ENCODE measurements around the gene TLR10. TPM values are rescaled to one million over a fixed set of nuclear protein-coding genes. Genes with fewer than 3 reads are reported as not detected.

Gene TLR10
- total RNA-seq, 4 donors from 2014 or later: under 0.01 to 0.22 TPM; not detected in 2

DNA sequence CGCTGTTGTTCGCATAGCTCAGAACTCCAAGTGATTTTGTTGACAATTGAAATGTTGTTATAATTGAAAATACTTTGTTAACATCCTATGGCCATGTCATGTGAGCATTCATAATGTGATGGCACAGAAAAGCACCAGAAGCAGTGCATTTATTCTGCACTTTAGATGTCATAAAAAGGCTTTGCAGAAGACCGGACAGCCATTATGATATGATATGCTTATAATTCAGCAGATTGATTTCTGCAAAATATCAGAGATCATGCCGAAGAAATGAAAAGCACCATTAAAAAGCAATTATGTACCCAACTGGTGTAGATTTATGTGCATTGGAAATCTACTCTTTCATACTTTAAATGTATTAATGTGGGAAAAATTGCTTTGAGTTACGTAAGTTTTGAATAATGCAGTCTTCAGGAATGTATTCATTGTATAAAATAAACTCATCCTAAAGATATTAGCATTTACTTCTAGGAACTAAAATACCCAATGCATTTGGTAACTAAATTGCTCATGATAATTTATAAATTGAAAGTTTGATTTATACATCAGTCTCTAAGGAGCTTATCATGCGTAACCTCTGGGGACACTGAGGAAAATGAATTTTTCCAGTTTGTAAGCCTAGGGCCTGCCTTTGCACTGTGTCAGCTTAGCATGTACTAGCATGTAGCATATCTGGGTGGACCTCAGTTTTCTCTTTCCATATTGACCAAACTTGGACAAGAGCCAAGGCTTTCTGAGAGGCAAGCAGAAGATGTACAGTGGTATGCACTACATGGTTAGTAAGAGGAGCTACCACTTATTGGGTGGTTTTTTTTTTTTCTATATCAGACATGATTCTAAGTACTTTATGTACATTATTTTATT is 43.6 kb downstream of the TLR10 start:
- 68 to 74% methylated on average over 6 of the region's 6 CpGs for WGBS, 2 donors
- Histone ChIP-seq H3K27ac (no peak overlapping the region), H3K4me1 (no peaks in the 10 kb centered on the region), H3K36me3 (no peaks in the 10 kb centered on the region), H3K27me3 (no peaks in the 10 kb centered on the region), H3K9me3 (no peaks in the 10 kb centered on the region), H3K4me3 (no peak overlapping the region)
- no peak for DNase-seq (ENCODE audit: low spot score in 2 of 2)
- TF ChIP-seq, protein P1, sequence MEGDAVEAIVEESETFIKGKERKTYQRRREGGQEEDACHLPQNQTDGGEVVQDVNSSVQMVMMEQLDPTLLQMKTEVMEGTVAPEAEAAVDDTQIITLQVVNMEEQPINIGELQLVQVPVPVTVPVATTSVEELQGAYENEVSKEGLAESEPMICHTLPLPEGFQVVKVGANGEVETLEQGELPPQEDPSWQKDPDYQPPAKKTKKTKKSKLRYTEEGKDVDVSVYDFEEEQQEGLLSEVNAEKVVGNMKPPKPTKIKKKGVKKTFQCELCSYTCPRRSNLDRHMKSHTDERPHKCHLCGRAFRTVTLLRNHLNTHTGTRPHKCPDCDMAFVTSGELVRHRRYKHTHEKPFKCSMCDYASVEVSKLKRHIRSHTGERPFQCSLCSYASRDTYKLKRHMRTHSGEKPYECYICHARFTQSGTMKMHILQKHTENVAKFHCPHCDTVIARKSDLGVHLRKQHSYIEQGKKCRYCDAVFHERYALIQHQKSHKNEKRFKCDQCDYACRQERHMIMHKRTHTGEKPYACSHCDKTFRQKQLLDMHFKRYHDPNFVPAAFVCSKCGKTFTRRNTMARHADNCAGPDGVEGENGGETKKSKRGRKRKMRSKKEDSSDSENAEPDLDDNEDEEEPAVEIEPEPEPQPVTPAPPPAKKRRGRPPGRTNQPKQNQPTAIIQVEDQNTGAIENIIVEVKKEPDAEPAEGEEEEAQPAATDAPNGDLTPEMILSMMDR (IDR thresholded peaks at IDR 0.05): no peak
- no peak for TF ChIP-seq POLR2A (IDR thresholded peaks at IDR 0.05)
- TF ChIP-seq EP300 (IDR thresholded peaks at IDR 0.05): no peak

DNA sequence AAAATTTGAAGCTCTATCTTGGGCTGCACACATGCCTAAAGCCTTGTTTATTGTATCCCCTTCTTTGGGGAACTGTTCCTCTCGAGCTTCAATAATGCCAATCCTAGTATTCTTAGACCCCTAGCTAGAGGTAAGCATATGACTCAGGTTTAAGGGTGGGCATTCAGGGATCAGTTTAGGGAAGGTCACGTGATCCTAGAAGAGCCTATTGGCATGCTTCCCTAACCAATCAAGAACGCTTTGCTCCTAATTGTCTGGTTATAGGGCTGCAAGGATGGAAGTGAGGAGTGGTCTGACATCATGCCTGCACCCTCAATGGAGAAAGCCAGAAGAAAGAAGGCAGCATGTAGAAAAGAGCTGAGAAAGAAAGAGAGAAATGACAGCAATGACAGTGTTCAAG is 46.9 kb downstream of the TLR10 start:
- H3K36me3 ChIP-seq: no peaks in the 10 kb centered on the region
- no peaks in the 10 kb centered on the region for H3K9me3 ChIP-seq
- H3K27ac ChIP-seq: no peak overlapping the region
- no peak overlapping the region for H3K4me3 ChIP-seq
- peaks cover 0 to 8% (median 3%) of the 10 kb centered on the region in 4 donors for H3K4me1 ChIP-seq
- WGBS, 2 donors: 81 to 85% methylated on average over 3 of the region's 3 CpGs
- H3K27me3 ChIP-seq: no peaks in the 10 kb centered on the region
- no peak for DNase-seq (ENCODE audit: low spot score in 2 of 2)
- TF ChIP-seq POLR2A (IDR thresholded peaks at IDR 0.05) (no peak), EP300 (IDR thresholded peaks at IDR 0.05) (no peak)
- TF ChIP-seq, protein P1 (IDR thresholded peaks at IDR 0.05): no peak

DNA sequence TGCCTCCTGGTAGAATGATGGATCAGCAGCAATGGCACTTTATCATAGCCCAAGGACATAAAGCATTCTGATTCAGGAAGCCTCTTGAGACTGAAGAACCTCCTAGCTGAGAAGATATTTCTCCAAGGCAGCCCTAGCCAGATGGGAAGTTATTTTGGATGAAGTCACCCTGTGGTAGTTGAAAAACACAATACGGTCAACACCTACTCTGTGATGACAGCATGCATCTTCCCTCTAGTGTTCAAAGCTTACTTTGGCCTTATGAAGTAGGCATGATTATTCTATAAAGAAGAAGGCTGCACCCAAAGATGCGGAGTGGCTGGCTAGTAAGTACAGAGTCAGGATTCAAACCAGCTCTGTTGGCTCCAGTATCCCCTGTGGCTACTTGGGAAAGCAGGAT is 47.9 kb downstream of the TLR10 start:
- Histone ChIP-seq H3K36me3 (no peaks in the 10 kb centered on the region), H3K4me3 (no peak overlapping the region), H3K27me3 (no peaks in the 10 kb centered on the region), H3K4me1 (peaks cover 0 to 12% (median 9%) of the 10 kb centered on the region in 4 donors), H3K9me3 (no peaks in the 10 kb centered on the region), H3K27ac (no peak overlapping the region)
- 69 to 85% methylated on average over 2 of the region's 2 CpGs for WGBS, 2 donors
- DNase-seq (ENCODE audit: low spot score in 2 of 2): no peak
- TF ChIP-seq, protein P1 (IDR thresholded peaks at IDR 0.05): no peak
- TF ChIP-seq EP300 (IDR thresholded peaks at IDR 0.05) (no peak), POLR2A (IDR thresholded peaks at IDR 0.05) (no peak)

DNA sequence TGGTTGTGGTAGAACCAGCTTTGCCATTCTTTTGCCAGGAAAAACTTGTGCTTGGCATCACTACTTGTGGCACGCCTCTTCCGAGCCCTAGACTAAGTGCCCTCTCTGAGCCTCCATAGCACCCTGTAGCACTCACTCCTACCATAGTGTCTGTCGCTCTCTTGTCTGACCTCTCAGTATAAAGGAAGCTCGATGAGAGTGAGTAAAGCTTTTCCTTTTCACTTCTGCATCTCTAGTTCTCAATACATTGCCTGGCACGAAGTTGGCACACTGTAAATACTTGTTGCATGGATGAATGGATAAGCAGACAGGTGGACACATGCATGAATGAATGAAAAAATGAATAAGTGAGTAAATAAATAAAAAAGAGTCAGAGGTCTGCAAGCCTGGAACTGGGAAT is 48.3 kb downstream of the TLR10 start:
- no peak overlapping the region for H3K4me3 ChIP-seq
- no peak overlapping the region for H3K27ac ChIP-seq
- DNase-seq (ENCODE audit: low spot score in 2 of 2): no peak
- 82 to 90% methylated on average over 5 of the region's 5 CpGs for WGBS, 2 donors
- no peaks in the 10 kb centered on the region for H3K27me3 ChIP-seq
- no peaks in the 10 kb centered on the region for H3K9me3 ChIP-seq
- no peak for TF ChIP-seq EP300 (IDR thresholded peaks at IDR 0.05)
- TF ChIP-seq, protein P1 (IDR thresholded peaks at IDR 0.05): no peak
- TF ChIP-seq POLR2A (IDR thresholded peaks at IDR 0.05): no peak
- H3K36me3 ChIP-seq: no peaks in the 10 kb centered on the region
- H3K4me1 ChIP-seq: peaks cover 0 to 12% (median 9%) of the 10 kb centered on the region in 4 donors

DNA sequence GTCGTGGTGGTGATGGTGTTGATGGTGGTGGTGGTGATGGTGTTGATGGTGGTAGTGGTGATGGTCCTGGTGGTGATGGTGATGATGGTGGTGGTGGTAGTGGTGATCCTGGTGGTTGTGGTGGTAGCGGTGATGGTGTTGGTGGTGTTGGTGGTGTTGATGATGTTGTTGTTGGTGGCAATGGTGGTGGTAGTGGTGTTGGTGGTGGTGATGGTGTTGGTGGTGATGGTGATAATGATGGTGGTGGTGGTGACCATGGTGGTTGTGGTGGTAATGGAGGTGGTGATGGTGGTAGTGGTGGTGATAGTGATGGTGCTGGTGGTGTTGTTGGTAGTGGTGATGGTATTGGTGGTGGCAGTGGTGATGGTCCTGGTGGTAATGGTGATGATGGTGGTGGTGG is 49.1 kb downstream of the TLR10 start:
- no peak for DNase-seq (ENCODE audit: low spot score in 2 of 2)
- Histone ChIP-seq H3K4me3 (no peak overlapping the region), H3K4me1 (peaks cover 0 to 17% (median 9%) of the 10 kb centered on the region in 4 donors), H3K27me3 (no peaks in the 10 kb centered on the region), H3K9me3 (no peaks in the 10 kb centered on the region), H3K27ac (no peak overlapping the region), H3K36me3 (no peaks in the 10 kb centered on the region)
- WGBS, 2 donors: 97% methylated on average over 2 of the region's 2 CpGs
- TF ChIP-seq, protein P1 (IDR thresholded peaks at IDR 0.05): no peak
- no peak for TF ChIP-seq POLR2A (IDR thresholded peaks at IDR 0.05)
- TF ChIP-seq EP300 (IDR thresholded peaks at IDR 0.05): no peak

All from tibial nerve (tissue), 4 donors.